Osteocyte (in vitro differentiated cells): ENCODE results near the gene IPO11. TPM values are rescaled to one million over a fixed set of nuclear protein-coding genes. Genes with fewer than 3 reads are reported as not detected.
"Not testable (repeated sequence)": the region's sequence is repeated elsewhere in the genome, so short reads cannot be mapped to it uniquely, and the experiment has no call there.

Experiments
- DNase-seq: peaks from one replicate; pipeline ENCODE4 v3.0.0; 2021; ENCODE audit warnings: mixed read lengths; ENCODE audit not compliant: unreplicated experiment; ENCODE audit errors: extremely low spot score
- H3K27ac Mint-ChIP-seq: one replicate; pipeline ENCODE4 v1.8.0; 2021; ENCODE audit warnings: mild to moderate bottlenecking, mixed read lengths; ENCODE audit not compliant: unreplicated experiment
- H3K27me3 Mint-ChIP-seq: one replicate; pipeline ENCODE4 v1.8.0; 2021; ENCODE audit warnings: mixed read lengths; ENCODE audit not compliant: unreplicated experiment
- H3K36me3 Mint-ChIP-seq: one replicate; pipeline ENCODE4 v1.8.0; 2021; ENCODE audit warnings: mixed read lengths; ENCODE audit not compliant: unreplicated experiment
- H3K4me1 Mint-ChIP-seq: one replicate; pipeline ENCODE4 v1.8.0; 2021; ENCODE audit warnings: mixed read lengths; ENCODE audit not compliant: unreplicated experiment
- H3K4me3 Mint-ChIP-seq: one replicate; pipeline ENCODE4 v1.8.0; 2021; ENCODE audit warnings: mild to moderate bottlenecking, moderate library complexity, mixed read lengths; ENCODE audit not compliant: unreplicated experiment
- H3K9me3 Mint-ChIP-seq: one replicate; pipeline ENCODE4 v1.8.0; 2021; ENCODE audit warnings: mixed read lengths; ENCODE audit not compliant: unreplicated experiment
- total RNA-seq: library from RNA; stranded (reverse); gene quantifications from 2 replicates; pipeline ENCODE4 v1.2.1, GENCODE V29; 2021
- TF ChIP-seq, protein P1 (sequence below): fragments of 200-600 bp; sonication (generic); IDR thresholded peaks from 2 replicates; pipeline ENCODE4 v1.5.0; 2021; ENCODE audit warnings: antibody characterized with exemption, mild to moderate bottlenecking, moderate library complexity

Gene IPO11
- total RNA-seq, 1 donor from 2014 or later = 30.6 TPM

- H3K9me3 Mint-ChIP-seq = no peaks in the 10 kb centered on the region
- no peak for DNase-seq
- H3K27ac Mint-ChIP-seq = no peak overlapping the region
- H3K4me3 Mint-ChIP-seq = no peak overlapping the region
- no peaks in the 10 kb centered on the region for H3K27me3 Mint-ChIP-seq
- peaks cover 15% of the 10 kb centered on the region for H3K36me3 Mint-ChIP-seq
- H3K4me1 Mint-ChIP-seq = no peaks in the 10 kb centered on the region
- TF ChIP-seq, protein P1, sequence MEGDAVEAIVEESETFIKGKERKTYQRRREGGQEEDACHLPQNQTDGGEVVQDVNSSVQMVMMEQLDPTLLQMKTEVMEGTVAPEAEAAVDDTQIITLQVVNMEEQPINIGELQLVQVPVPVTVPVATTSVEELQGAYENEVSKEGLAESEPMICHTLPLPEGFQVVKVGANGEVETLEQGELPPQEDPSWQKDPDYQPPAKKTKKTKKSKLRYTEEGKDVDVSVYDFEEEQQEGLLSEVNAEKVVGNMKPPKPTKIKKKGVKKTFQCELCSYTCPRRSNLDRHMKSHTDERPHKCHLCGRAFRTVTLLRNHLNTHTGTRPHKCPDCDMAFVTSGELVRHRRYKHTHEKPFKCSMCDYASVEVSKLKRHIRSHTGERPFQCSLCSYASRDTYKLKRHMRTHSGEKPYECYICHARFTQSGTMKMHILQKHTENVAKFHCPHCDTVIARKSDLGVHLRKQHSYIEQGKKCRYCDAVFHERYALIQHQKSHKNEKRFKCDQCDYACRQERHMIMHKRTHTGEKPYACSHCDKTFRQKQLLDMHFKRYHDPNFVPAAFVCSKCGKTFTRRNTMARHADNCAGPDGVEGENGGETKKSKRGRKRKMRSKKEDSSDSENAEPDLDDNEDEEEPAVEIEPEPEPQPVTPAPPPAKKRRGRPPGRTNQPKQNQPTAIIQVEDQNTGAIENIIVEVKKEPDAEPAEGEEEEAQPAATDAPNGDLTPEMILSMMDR = no peak
Observed at GRCh38 chr5:62504129-62504528, 91.6 kb downstream of the IPO11 start.

DNA sequence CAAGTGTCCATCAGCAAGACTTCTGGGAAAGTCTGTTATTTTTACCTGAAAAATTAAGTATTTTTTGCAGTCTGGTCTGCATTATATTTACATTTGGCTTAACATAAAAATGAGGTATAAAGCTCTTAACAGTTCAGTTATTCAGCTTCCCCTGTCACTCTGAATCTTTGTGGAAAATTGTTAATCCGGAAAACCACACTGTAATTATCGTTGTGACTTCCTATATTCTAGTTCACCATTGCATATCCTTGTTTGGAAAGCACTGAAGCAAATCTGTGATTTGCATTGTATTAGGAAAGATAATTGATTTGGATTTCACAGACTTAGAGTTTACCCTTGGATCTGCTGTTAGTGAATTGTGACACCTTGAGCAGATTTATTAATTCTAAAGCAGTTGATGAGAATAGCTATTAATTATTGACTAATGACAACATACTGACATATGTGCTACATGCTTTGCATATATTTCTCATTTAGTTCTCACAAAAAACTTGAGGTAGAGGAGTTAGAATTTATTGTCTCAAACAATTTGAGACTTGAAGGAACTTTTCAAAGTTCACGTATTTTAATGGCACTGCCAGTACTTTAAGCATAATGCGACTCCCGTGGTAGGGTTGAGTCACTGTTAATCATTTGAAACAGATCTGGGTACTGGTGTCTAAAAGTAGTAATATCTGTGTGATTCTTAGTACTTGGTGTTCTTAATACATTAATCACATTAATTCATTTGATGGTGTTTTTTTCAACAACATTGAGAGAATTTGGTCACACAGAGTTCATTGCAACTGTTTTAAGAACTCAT lies 94.3 kb downstream of the IPO11 start:
- Mint-ChIP-seq H3K9me3 (no peaks in the 10 kb centered on the region), H3K27ac (no peak overlapping the region), H3K36me3 (peaks cover 15% of the 10 kb centered on the region), H3K27me3 (no peaks in the 10 kb centered on the region), H3K4me1 (no peaks in the 10 kb centered on the region), H3K4me3 (no peak overlapping the region)
- TF ChIP-seq, protein P1 = no peak
- DNase-seq = no peak

- H3K27me3 Mint-ChIP-seq, H3K4me1 Mint-ChIP-seq, H3K9me3 Mint-ChIP-seq, H3K27ac Mint-ChIP-seq, H3K4me3 Mint-ChIP-seq, DNase-seq: not testable (repeated sequence)
- H3K36me3 Mint-ChIP-seq = peaks cover 15% of the 10 kb centered on the region
Observed at GRCh38 chr5:62508760-62509159, 96.2 kb downstream of the IPO11 start.

GRCh38 chr5:62509806-62510205 lies 97.2 kb downstream of the IPO11 start:
- TF ChIP-seq, protein P1 = no peak
- Mint-ChIP-seq H3K36me3 (peaks cover 15% of the 10 kb centered on the region), H3K27ac (no peak overlapping the region), H3K27me3 (no peaks in the 10 kb centered on the region), H3K9me3 (no peaks in the 10 kb centered on the region), H3K4me1 (no peaks in the 10 kb centered on the region), H3K4me3 (no peak overlapping the region)
- DNase-seq = no peak

GRCh38 chr5:62513085-62513484 lies 100.5 kb downstream of the IPO11 start:
- H3K27me3 Mint-ChIP-seq, H3K9me3 Mint-ChIP-seq, H3K4me3 Mint-ChIP-seq, H3K27ac Mint-ChIP-seq, H3K4me1 Mint-ChIP-seq, DNase-seq: not testable (repeated sequence)
- peaks cover 12% of the 10 kb centered on the region for H3K36me3 Mint-ChIP-seq

- Mint-ChIP-seq H3K4me1 (peaks cover 4% of the 10 kb centered on the region), H3K27ac (no peak overlapping the region), H3K9me3 (no peaks in the 10 kb centered on the region), H3K36me3 (peaks cover 11% of the 10 kb centered on the region), H3K27me3 (no peaks in the 10 kb centered on the region), H3K4me3 (no peak overlapping the region)
- TF ChIP-seq, protein P1 = no peak
- no peak for DNase-seq
Observed at GRCh38 chr5:62514510-62515119, 102.1 kb downstream of the IPO11 start.

- not testable (repeated sequence) for H3K9me3 Mint-ChIP-seq
Observed at GRCh38 chr5:62520812-62521211, 108.2 kb downstream of the IPO11 start.

More at GRCh38 chr5:62520812-62521211, 108.2 kb downstream of the IPO11 start:
- DNase-seq, H3K4me1 Mint-ChIP-seq, H3K27ac Mint-ChIP-seq, H3K4me3 Mint-ChIP-seq, H3K27me3 Mint-ChIP-seq: not testable (repeated sequence)
- H3K36me3 Mint-ChIP-seq = peaks cover 15% of the 10 kb centered on the region
